ENCODE data around the gene LORICRIN. TPM values are rescaled to one million over a fixed set of nuclear protein-coding genes. Genes with fewer than 3 reads are reported as not detected.
"Not testable (repeated sequence)": the region's sequence is repeated elsewhere in the genome, so short reads cannot be mapped to it uniquely, and the experiment has no call there.

Gene LORICRIN
- total RNA-seq, 1 experiment from 2014 or later, result not detected

- no TSS peak for BruUV-seq (replicated peaks)
- POLR2A ChIA-PET, result no interaction called here
- Histone ChIP-seq H3K27me3 (ENCODE audit: control insufficient read depth, insufficient read depth, low read length) (peaks cover 5% of the 10 kb centered on the region; the same call in 1 of the 2 replicates), H3K27ac (ENCODE audit: low read length) (no peak overlapping the region), H3K4me1 (ENCODE audit: control insufficient read depth, insufficient read depth, low read length) (no peaks in the 10 kb centered on the region; the same call in 1 of the 2 replicates), H3K9me3 (ENCODE audit: control insufficient read depth, insufficient read depth, low read depth, low read length) (no peaks in the 10 kb centered on the region), H3K36me3 (ENCODE audit: control insufficient read depth, insufficient read depth, low read length) (no peaks in the 10 kb centered on the region), H3K4me3 (ENCODE audit: low read depth in 2 of 2, low read length in 2 of 2) (no peak overlapping the region)
- intact Hi-C loops (cut with micrococcal nuclease; ENCODE audit: unreplicated experiment) (loop anchor here (10.0 kb wide), 1 partner anchor 574 kb away; no protein-coding TSS in a partner anchor), in situ Hi-C loops (cut with HindIII; ENCODE audit: low pct_unique_long_range_greater_than_20kb, low sequenced_read_pairs) (no loop called here)
- TF ChIP-seq POLR2AphosphoS5 (IDR thresholded peaks at IDR 0.05; ENCODE audit: low read depth, low read length), result no peak
- no peak for TF ChIP-seq SIN3A (IDR thresholded peaks at IDR 0.05; ENCODE audit: borderline replicate concordance, insufficient read depth, low read depth, low read length)
- no peak for TF ChIP-seq CTCF (IDR thresholded peaks at IDR 0.05)
- no peak for TF ChIP-seq REST (IDR thresholded peaks at IDR 0.05; ENCODE audit: insufficient read depth in 1 of 2, low read depth in 2 of 2, low read length in 1 of 2)
- TF ChIP-seq TCF7L2 (IDR thresholded peaks at IDR 0.05; ENCODE audit: low read depth, low read length), result no peak
- ATAC-seq (no peak), DNase-seq (ENCODE audit: low read depth, low spot score) (no peak)
- CTCF ChIA-PET, result interaction anchor here (0.6 kb wide), 1 partner anchor 1062 kb away, joined by 3 read pairs; no protein-coding TSS in a partner anchor
Measured at GRCh38 chr1:153228491-153228890, 31.0 kb upstream of the LORICRIN start.

GRCh38 chr1:153229076-153229829 is 30.2 kb upstream of the LORICRIN start:
- H3K9me3 ChIP-seq (ENCODE audit: control insufficient read depth, insufficient read depth, low read depth, low read length); POLR2A ChIA-PET; H3K4me1 ChIP-seq (ENCODE audit: control insufficient read depth, insufficient read depth, low read length); BruUV-seq (replicated peaks); H3K27ac ChIP-seq (ENCODE audit: low read length); H3K36me3 ChIP-seq (ENCODE audit: control insufficient read depth, insufficient read depth, low read length); H3K27me3 ChIP-seq (ENCODE audit: control insufficient read depth, insufficient read depth, low read length); in situ Hi-C loops (cut with HindIII; ENCODE audit: low pct_unique_long_range_greater_than_20kb, low sequenced_read_pairs); H3K4me3 ChIP-seq (ENCODE audit: low read depth in 2 of 2, low read length in 2 of 2); DNase-seq (ENCODE audit: low read depth, low spot score): not testable (repeated sequence)
- intact Hi-C loops (cut with micrococcal nuclease; ENCODE audit: unreplicated experiment), result loop anchor here (10.0 kb wide), 1 partner anchor 574 kb away; no protein-coding TSS in a partner anchor
- peak; percentile 75 for TF ChIP-seq CTCF (IDR thresholded peaks at IDR 0.05)
- CTCF ChIA-PET, result interaction anchor here (0.6 kb wide), 1 partner anchor 1063 kb away, joined by 3 read pairs; no protein-coding TSS in a partner anchor
- ATAC-seq, result peak; percentile 81

Data from Panc1 (cell line).